Panc1 (cell line): ENCODE measurements around the gene MXD3. TPM values are rescaled to one million over a fixed set of nuclear protein-coding genes. Genes with fewer than 3 reads are reported as not detected.
"Not testable (repeated sequence)": the region's sequence is repeated elsewhere in the genome, so short reads cannot be mapped to it uniquely, and the experiment has no call there.

ENCODE experiments used
- ATAC-seq: fragments of 200-7000 bp; cut with Tn5 transposase; 2 replicates; pipeline ENCODE4 v1.9.1; 2020; ENCODE audit warnings: mild to moderate bottlenecking, moderate library complexity
- Bru-seq: library from RNA; stranded (reverse); fragments of 400-500 nt; gene quantifications from one replicate; lab custom pipeline; 2021; lab: Mats Ljungman, UMichigan
- BruChase-seq, 2 experiments: library from RNA; stranded (reverse); fragments of 400-500 nt; gene quantifications; one replicate each; lab custom pipeline; 2021; lab: Mats Ljungman, UMichigan
- BruUV-seq: library from RNA; stranded (reverse); fragments of 400-500 nt; replicated peaks from 2 replicates; lab custom pipeline; 2021; lab: Mats Ljungman, UMichigan
- CTCF ChIA-PET: fragments of 300-600 bp; sonication (Branson Sonifier 250); formaldehyde crosslinking; loops from one replicate; lab custom pipeline; 2022; ENCODE audit warnings: antibody characterized with exemption; lab: Charles Lee
- POLR2A ChIA-PET: fragments of 300-600 bp; sonication (Branson Sonifier 250); formaldehyde crosslinking; loops from one replicate; lab custom pipeline; 2022; ENCODE audit warnings: antibody characterized with exemption; lab: Charles Lee
- DNase-seq: peaks from one replicate; pipeline ENCODE4 v3.0.0-alpha.2; 2010; ENCODE audit warnings: low read depth, low spot score
- H3K27ac ChIP-seq: 2 replicates; pipeline ENCODE4 v1.5.1; 2011; ENCODE audit warnings: mild to moderate bottlenecking, low read length, inconsistent platforms
- H3K27me3 ChIP-seq: fragments of 200-500 bp; sonication (Bioruptor generic); 2 replicates; pipeline ENCODE4 v1.6.0; 2014; ENCODE audit warnings: low read length, inconsistent platforms; ENCODE audit not compliant: control insufficient read depth, insufficient read depth
- H3K36me3 ChIP-seq: fragments of 200-500 bp; sonication (Bioruptor generic); 2 replicates; pipeline ENCODE4 v1.5.1; 2014; ENCODE audit warnings: inconsistent platforms, mild to moderate bottlenecking, low read length, moderate library complexity; ENCODE audit not compliant: control insufficient read depth, insufficient read depth
- H3K4me1 ChIP-seq: 2 replicates; pipeline ENCODE4 v1.5.1; 2011; ENCODE audit warnings: inconsistent platforms, mild to moderate bottlenecking, low read length, moderate library complexity; ENCODE audit not compliant: control insufficient read depth, insufficient read depth
- H3K4me3 ChIP-seq, 2 experiments: 2 replicates each; pipeline ENCODE4 v1.5.1; 2011 to 2012; ENCODE audit warnings: low read depth in 2 of 2, low read length in 2 of 2, mild to moderate bottlenecking in 2 of 2, inconsistent platforms in 1 of 2, moderate library complexity in 1 of 2
- H3K9me3 ChIP-seq: fragments of 200-500 bp; sonication (Bioruptor generic); 2 replicates; pipeline ENCODE4 v1.5.1; 2014; ENCODE audit warnings: low read depth, mild to moderate bottlenecking, inconsistent platforms, low read length, moderate library complexity; ENCODE audit not compliant: control insufficient read depth, insufficient read depth
- CTCF ChIP-seq: fragments of 450-650 bp; IDR thresholded peaks from 2 replicates; pipeline ENCODE4 v1.5.1; 2017; ENCODE audit warnings: mild to moderate bottlenecking
- POLR2AphosphoS5 ChIP-seq: IDR thresholded peaks from 2 replicates; pipeline ENCODE4 v1.6.1; 2012; ENCODE audit warnings: mild to moderate bottlenecking, low read depth, low read length, moderate library complexity
- REST ChIP-seq, 2 experiments: IDR thresholded peaks; 2 replicates each; pipeline ENCODE4 v1.6.1; 2011 to 2012; ENCODE audit warnings: low read depth in 2 of 2, control low read depth in 1 of 2, low read length in 1 of 2, mild to moderate bottlenecking in 1 of 2, moderate library complexity in 1 of 2; ENCODE audit not compliant: insufficient read depth in 1 of 2
- SIN3A ChIP-seq: IDR thresholded peaks from 2 replicates; pipeline ENCODE4 v1.6.1; 2012; ENCODE audit warnings: low read depth, mild to moderate bottlenecking, low read length, moderate library complexity, borderline replicate concordance; ENCODE audit not compliant: insufficient read depth
- TCF7L2 ChIP-seq: IDR thresholded peaks from 2 replicates; pipeline ENCODE4 v1.6.1; 2011; ENCODE audit warnings: mild to moderate bottlenecking, low read depth, low read length, inconsistent platforms
- in situ Hi-C: cut with HindIII; loops from 2 replicates; pipeline ENCODE4 v1.10.0; 2016; ENCODE audit warnings: low sequenced_read_pairs, low pct_unique_long_range_greater_than_20kb
- intact Hi-C: fragments of 100-400 bp; cut with micrococcal nuclease; formaldehyde crosslinking; loops from one replicate; pipeline ENCODE4 v1.10.0; 2022; ENCODE audit not compliant: unreplicated experiment
- long read RNA-seq: library from polyadenylated mRNA; unstranded; transcript quantifications from one replicate; pipeline ENCODE4 v2.0.0, GENCODE V29; 2021; ENCODE audit not compliant: unreplicated experiment
- polyA plus RNA-seq: library from polyadenylated mRNA; unstranded; fragments of >200 nt; gene quantifications from one replicate; pipeline ENCODE4 v1.2.1, GENCODE V29; 2012; ENCODE audit warnings: missing spikeins; ENCODE audit not compliant: insufficient read length
- total RNA-seq: library from RNA; stranded (reverse); gene quantifications from one replicate; pipeline ENCODE4 v1.2.1, GENCODE V29; 2021; ENCODE audit not compliant: unreplicated experiment

Gene MXD3
- 12.0 TPM for total RNA-seq
- polyA plus RNA-seq = 8.1 TPM
- percentile 60 among the genes with signal in this experiment for Bru-seq, nascent RNA
- percentile 63 among the genes with signal in this experiment for BruChase-seq, experiment 1, labeled RNA remaining after a 2-hour chase
- percentile 67 among the genes with signal in this experiment for BruChase-seq, experiment 2, labeled RNA remaining after a 6-hour chase
- long read RNA-seq, transcript MXD3-203 (6 exons, 1,483 nt) = major isoform, 12 of 27 reads
- long read RNA-seq, partial matches to known transcripts = 4 of 27 reads
- long read RNA-seq, other reads (novel, unspliced or antisense) = 8 of 27 reads

GRCh38 chr5:177311723-177312648 is at the start of gene MXD3:
Gene MXD3, minus strand, starts transcription at chr5:177311898. Its CDS starts 68 bp downstream, at chr5:177311830.
- H3K9me3 ChIP-seq = no peaks in the 10 kb centered on the region
- H3K27ac ChIP-seq = peak within 1 kb of the TSS; percentile 76
- no TSS peak for BruUV-seq
- H3K4me3 ChIP-seq = peak within 1 kb of the TSS; percentile 39 to 58
- CTCF ChIA-PET = no interaction called here
- peaks cover 12% of the 10 kb centered on the region for H3K4me1 ChIP-seq
- no peaks in the 10 kb centered on the region for H3K27me3 ChIP-seq
- intact Hi-C loops = loop anchor here (10.0 kb wide), 1 partner anchor 143 kb away; no protein-coding TSS in a partner anchor
- DNase-seq (no peak), ATAC-seq (peak; percentile 69)
- POLR2A ChIA-PET = no interaction called here
- in situ Hi-C loops = no loop called here
- no peaks in the 10 kb centered on the region; the same call in 1 of the 2 replicates for H3K36me3 ChIP-seq
- TF ChIP-seq CTCF (no peak), SIN3A (no peak; the same call in 1 of the 2 replicates), REST (IDR thresholded peaks at IDR 0.05; ENCODE audit: insufficient read depth in 1 of 2, low read depth in 2 of 2, low read length in 1 of 2) (no peak), TCF7L2 (no peak), POLR2AphosphoS5 (peak; percentile 44; the same call in 1 of the 2 replicates)

- CTCF ChIA-PET = interaction anchor here (0.8 kb wide), 1 partner anchor 10 kb away, joined by 5 read pairs; no protein-coding TSS in a partner anchor
These were observed 49.0 kb upstream of the MXD3 start for GRCh38 chr5:177360740-177361139.

More at GRCh38 chr5:177360740-177361139, 49.0 kb upstream of the MXD3 start:
- H3K4me3 ChIP-seq, intact Hi-C loops, DNase-seq, H3K9me3 ChIP-seq, BruUV-seq, H3K27me3 ChIP-seq, H3K27ac ChIP-seq, in situ Hi-C loops, ATAC-seq, H3K36me3 ChIP-seq: not testable (repeated sequence)
- POLR2A ChIA-PET = interaction anchor here (0.5 to 1.4 kb wide), 4 partner anchors 9 to 64 kb away, joined by 4 to 6 read pairs (median 5); no protein-coding TSS in a partner anchor
- H3K4me1 ChIP-seq = peaks cover 13% of the 10 kb centered on the region
